Measurements from ENCODE around the gene RAD50.

Gene RAD50

GRCh38 chr5:132646583-132647266 is 89.9 kb downstream of the RAD50 start:
- H3K27me3 ChIP-seq (ENCODE audit: low read length), result no peaks in the 10 kb centered on the region
- no peak overlapping the region for H2AFZ ChIP-seq (ENCODE audit: low read depth, low read length, severe bottlenecking)
- no peak overlapping the region for H3K4me3 ChIP-seq (ENCODE audit: insufficient read depth, low read length, poor library complexity, severe bottlenecking)
- no peaks in the 10 kb centered on the region for H3K9me3 ChIP-seq (ENCODE audit: insufficient read depth, low read length)
- no peak overlapping the region for H3K27ac ChIP-seq (ENCODE audit: low read depth, low read length)
- no peaks in the 10 kb centered on the region for H4K20me1 ChIP-seq (ENCODE audit: low read depth, low read length)
- no peak for TF ChIP-seq EZH2phosphoT487 (conservative IDR thresholded peaks at IDR 0.05; ENCODE audit: low read length)
- no peak for TF ChIP-seq CTCF (IDR thresholded peaks at IDR 0.05; ENCODE audit: insufficient read depth, low read length, poor library complexity, severe bottlenecking)
- H3K4me2 ChIP-seq (ENCODE audit: low read depth, low read length, poor library complexity, severe bottlenecking), result no peak overlapping the region
- H3K9me2 ChIP-seq (replicated peaks; ENCODE audit: insufficient read depth, low read length), result no peaks in the 10 kb centered on the region
- H3F3A ChIP-seq (ENCODE audit: insufficient read depth), result no peaks in the 10 kb centered on the region; the same call in 1 of the 2 replicates
- H3K9ac ChIP-seq (ENCODE audit: low read length), result no peak overlapping the region
- H3K36me3 ChIP-seq (ENCODE audit: low read length), result 0 out of 2 replicates have a peak, but pooled peaks cover 5% of the 10 kb centered on the region
- H3K79me2 ChIP-seq (ENCODE audit: insufficient read depth, low read length), result no peaks in the 10 kb centered on the region

- Histone ChIP-seq H3K9me2 (replicated peaks; ENCODE audit: insufficient read depth, low read length) (no peaks in the 10 kb centered on the region), H3K9me3 (ENCODE audit: insufficient read depth, low read length) (no peaks in the 10 kb centered on the region), H3F3A (ENCODE audit: insufficient read depth) (no peaks in the 10 kb centered on the region; the same call in 1 of the 2 replicates), H3K27me3 (ENCODE audit: low read length) (no peaks in the 10 kb centered on the region), H3K9ac (ENCODE audit: low read length) (no peak overlapping the region), H4K20me1 (ENCODE audit: low read depth, low read length) (no peaks in the 10 kb centered on the region), H3K4me2 (ENCODE audit: low read depth, low read length, poor library complexity, severe bottlenecking) (no peak overlapping the region), H3K27ac (ENCODE audit: low read depth, low read length) (no peak overlapping the region), H3K79me2 (ENCODE audit: insufficient read depth, low read length) (no peaks in the 10 kb centered on the region), H3K36me3 (ENCODE audit: low read length) (0 out of 2 replicates have a peak, but pooled peaks cover 2% of the 10 kb centered on the region), H3K4me3 (ENCODE audit: insufficient read depth, low read length, poor library complexity, severe bottlenecking) (no peak overlapping the region), H2AFZ (ENCODE audit: low read depth, low read length, severe bottlenecking) (no peak overlapping the region)
- no peak for TF ChIP-seq CTCF (IDR thresholded peaks at IDR 0.05; ENCODE audit: insufficient read depth, low read length, poor library complexity, severe bottlenecking)
- no peak for TF ChIP-seq EZH2phosphoT487 (conservative IDR thresholded peaks at IDR 0.05; ENCODE audit: low read length)
Measured at GRCh38 chr5:132647473-132647872, 90.7 kb downstream of the RAD50 start.

- no peaks in the 10 kb centered on the region for H3K36me3 ChIP-seq (ENCODE audit: low read length)
- H4K20me1 ChIP-seq (ENCODE audit: low read depth, low read length), result no peaks in the 10 kb centered on the region
- no peaks in the 10 kb centered on the region for H3K79me2 ChIP-seq (ENCODE audit: insufficient read depth, low read length)
- no peaks in the 10 kb centered on the region for H3K9me3 ChIP-seq (ENCODE audit: insufficient read depth, low read length)
- no peak overlapping the region for H3K9ac ChIP-seq (ENCODE audit: low read length)
- H3K9me2 ChIP-seq (replicated peaks; ENCODE audit: insufficient read depth, low read length), result no peaks in the 10 kb centered on the region
- H3F3A ChIP-seq (ENCODE audit: insufficient read depth), result no peaks in the 10 kb centered on the region; the same call in 1 of the 2 replicates
- H3K27ac ChIP-seq (ENCODE audit: low read depth, low read length), result no peak overlapping the region
- no peak overlapping the region for H3K4me2 ChIP-seq (ENCODE audit: low read depth, low read length, poor library complexity, severe bottlenecking)
- no peaks in the 10 kb centered on the region for H3K27me3 ChIP-seq (ENCODE audit: low read length)
- no peak for TF ChIP-seq CTCF (IDR thresholded peaks at IDR 0.05; ENCODE audit: insufficient read depth, low read length, poor library complexity, severe bottlenecking)
- no peak for TF ChIP-seq EZH2phosphoT487 (conservative IDR thresholded peaks at IDR 0.05; ENCODE audit: low read length)
- H2AFZ ChIP-seq (ENCODE audit: low read depth, low read length, severe bottlenecking), result no peak overlapping the region
- no peak overlapping the region for H3K4me3 ChIP-seq (ENCODE audit: insufficient read depth, low read length, poor library complexity, severe bottlenecking)
Measured at GRCh38 chr5:132648355-132648754, 91.6 kb downstream of the RAD50 start.

All from SU-DHL-6 (cell line).